ENCODE results near the gene ATRIP.

DNA sequence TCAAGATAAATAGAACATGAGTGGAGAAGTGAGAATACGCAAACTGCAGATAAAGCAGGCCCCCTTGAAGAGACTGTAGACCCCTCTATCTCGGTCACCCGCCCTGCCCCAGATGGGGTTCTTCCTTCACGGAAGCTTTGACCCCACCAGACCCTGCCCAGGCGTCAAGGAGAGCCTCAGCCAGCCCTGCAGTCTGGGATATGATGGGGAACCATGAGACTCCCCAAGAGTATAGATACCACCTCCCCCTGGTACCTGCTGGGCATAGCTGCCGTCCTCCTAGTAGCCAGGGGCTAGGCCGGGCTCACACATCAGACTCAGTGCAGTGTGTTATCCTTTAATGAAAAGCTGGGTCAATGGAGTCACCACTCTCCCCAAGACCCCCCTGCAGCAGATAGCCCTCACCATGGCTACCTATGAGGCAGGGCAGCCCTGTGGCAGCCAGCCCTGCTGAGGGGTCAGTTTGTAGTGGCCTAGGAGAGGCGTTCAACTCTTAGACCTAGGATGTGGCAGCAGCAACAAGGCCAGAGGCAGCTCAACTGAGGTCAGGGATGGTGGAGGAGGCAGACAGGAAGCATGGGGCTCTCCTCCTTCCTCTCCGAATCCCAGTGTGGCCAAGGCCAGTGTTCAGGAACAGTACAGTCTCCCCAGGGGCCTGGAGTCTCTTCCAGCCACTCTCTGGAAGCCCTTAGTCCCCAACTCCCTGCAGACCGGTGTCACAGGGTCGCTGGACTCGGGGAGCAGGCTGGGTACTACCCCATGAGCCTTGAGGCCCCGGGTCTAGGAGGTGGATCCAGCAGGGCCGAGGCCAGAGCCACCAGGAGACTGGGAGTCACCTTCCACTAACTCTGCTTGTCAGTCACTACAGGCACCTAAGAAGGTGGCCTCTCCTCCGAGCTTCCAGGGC is 42.8 kb upstream of the ATRIP start:
- TF ChIP-seq, protein P1, sequence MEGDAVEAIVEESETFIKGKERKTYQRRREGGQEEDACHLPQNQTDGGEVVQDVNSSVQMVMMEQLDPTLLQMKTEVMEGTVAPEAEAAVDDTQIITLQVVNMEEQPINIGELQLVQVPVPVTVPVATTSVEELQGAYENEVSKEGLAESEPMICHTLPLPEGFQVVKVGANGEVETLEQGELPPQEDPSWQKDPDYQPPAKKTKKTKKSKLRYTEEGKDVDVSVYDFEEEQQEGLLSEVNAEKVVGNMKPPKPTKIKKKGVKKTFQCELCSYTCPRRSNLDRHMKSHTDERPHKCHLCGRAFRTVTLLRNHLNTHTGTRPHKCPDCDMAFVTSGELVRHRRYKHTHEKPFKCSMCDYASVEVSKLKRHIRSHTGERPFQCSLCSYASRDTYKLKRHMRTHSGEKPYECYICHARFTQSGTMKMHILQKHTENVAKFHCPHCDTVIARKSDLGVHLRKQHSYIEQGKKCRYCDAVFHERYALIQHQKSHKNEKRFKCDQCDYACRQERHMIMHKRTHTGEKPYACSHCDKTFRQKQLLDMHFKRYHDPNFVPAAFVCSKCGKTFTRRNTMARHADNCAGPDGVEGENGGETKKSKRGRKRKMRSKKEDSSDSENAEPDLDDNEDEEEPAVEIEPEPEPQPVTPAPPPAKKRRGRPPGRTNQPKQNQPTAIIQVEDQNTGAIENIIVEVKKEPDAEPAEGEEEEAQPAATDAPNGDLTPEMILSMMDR (IDR thresholded peaks at IDR 0.05; ENCODE audit: borderline replicate concordance, extremely low read depth, low read length, poor library complexity, severe bottlenecking) = no peak
- TF ChIP-seq EZH2 (IDR thresholded peaks at IDR 0.05; ENCODE audit: borderline replicate concordance, low read depth, low read length, severe bottlenecking) = no peak

Measured in DND-41 (cell line).